SU-DHL-6 (cell line): ENCODE results near the gene ZNF541.

Source experiments
- H2AFZ ChIP-seq: fragments of 200-600 bp; sonication (generic); 2 replicates; pipeline ENCODE4 v1.6.1; 2014; ENCODE audit warnings: low read depth, mild to moderate bottlenecking, moderate library complexity, mixed read lengths, antibody characterized with exemption, low read length; ENCODE audit not compliant: severe bottlenecking
- H3F3A ChIP-seq: fragments of 200-600 bp; shearing (Covaris generic); 2 replicates; pipeline ENCODE4 v1.6.0; 2016; ENCODE audit warnings: antibody characterized with exemption, mild to moderate bottlenecking; ENCODE audit not compliant: insufficient read depth
- H3K27ac ChIP-seq: fragments of 200-600 bp; sonication (generic); 2 replicates; pipeline ENCODE4 v1.5.1; 2016; ENCODE audit warnings: low read depth, mild to moderate bottlenecking, low read length, moderate library complexity, mixed read lengths
- H3K27me3 ChIP-seq: fragments of 200-600 bp; sonication (generic), shearing (Covaris generic); 2 replicates; pipeline ENCODE4 v1.6.0; 2014; ENCODE audit warnings: mild to moderate bottlenecking, low read length
- H3K36me3 ChIP-seq: fragments of 200-600 bp; sonication (generic); 2 replicates; pipeline ENCODE4 v1.6.1; 2014; ENCODE audit warnings: mild to moderate bottlenecking, low read length, mixed read lengths
- H3K4me2 ChIP-seq: fragments of 300-600, 200-600 bp; shearing (Covaris generic), sonication (generic); 2 replicates; pipeline ENCODE4 v1.6.0; 2014; ENCODE audit warnings: low read length, low read depth, mild to moderate bottlenecking; ENCODE audit not compliant: poor library complexity, severe bottlenecking
- H3K4me3 ChIP-seq: fragments of 200-600 bp; sonication (generic); 2 replicates; pipeline ENCODE4 v1.5.1; 2014; ENCODE audit warnings: antibody characterized with exemption, low read length, mild to moderate bottlenecking, mixed read lengths; ENCODE audit not compliant: insufficient read depth, poor library complexity, severe bottlenecking
- H3K79me2 ChIP-seq: fragments of 200-600 bp; sonication (generic); 2 replicates; pipeline ENCODE4 v1.6.1; 2014; ENCODE audit warnings: mild to moderate bottlenecking, low read length, moderate library complexity; ENCODE audit not compliant: insufficient read depth
- H3K9ac ChIP-seq: fragments of 200-600 bp; sonication (generic); 2 replicates; pipeline ENCODE4 v1.7.0; 2014; ENCODE audit warnings: mild to moderate bottlenecking, low read length
- H3K9me2 ChIP-seq: fragments of 200-600 bp; sonication (generic); replicated peaks from 2 replicates; pipeline ENCODE4 v1.6.1; 2014; ENCODE audit warnings: low read length; ENCODE audit not compliant: insufficient read depth
- H3K9me3 ChIP-seq: fragments of 200-600 bp; sonication (generic); 2 replicates; pipeline ENCODE4 v1.6.1; 2014; ENCODE audit warnings: low read length, mixed read lengths; ENCODE audit not compliant: insufficient read depth
- H4K20me1 ChIP-seq: fragments of 200-600 bp; sonication (generic); 2 replicates; pipeline ENCODE4 v1.6.1; 2014; ENCODE audit warnings: low read depth, mild to moderate bottlenecking, antibody characterized with exemption, low read length, moderate library complexity, mixed read lengths
- EZH2phosphoT487 ChIP-seq: fragments of 200-600 bp; sonication (generic), shearing (Covaris generic); conservative IDR thresholded peaks from 2 replicates; pipeline ENCODE4 v1.6.1; 2018; ENCODE audit warnings: mild to moderate bottlenecking, antibody characterized with exemption, low read length, moderate library complexity, mixed read lengths
- TF ChIP-seq, protein P1 (sequence below): fragments of 200-600 bp; sonication (generic); IDR thresholded peaks from one replicate; pipeline ENCODE4 v1.5.1; 2017; ENCODE audit warnings: antibody characterized with exemption, mild to moderate bottlenecking, low read length, moderate library complexity; ENCODE audit not compliant: insufficient read depth, poor library complexity, severe bottlenecking

The ZNF541 gene

DNA sequence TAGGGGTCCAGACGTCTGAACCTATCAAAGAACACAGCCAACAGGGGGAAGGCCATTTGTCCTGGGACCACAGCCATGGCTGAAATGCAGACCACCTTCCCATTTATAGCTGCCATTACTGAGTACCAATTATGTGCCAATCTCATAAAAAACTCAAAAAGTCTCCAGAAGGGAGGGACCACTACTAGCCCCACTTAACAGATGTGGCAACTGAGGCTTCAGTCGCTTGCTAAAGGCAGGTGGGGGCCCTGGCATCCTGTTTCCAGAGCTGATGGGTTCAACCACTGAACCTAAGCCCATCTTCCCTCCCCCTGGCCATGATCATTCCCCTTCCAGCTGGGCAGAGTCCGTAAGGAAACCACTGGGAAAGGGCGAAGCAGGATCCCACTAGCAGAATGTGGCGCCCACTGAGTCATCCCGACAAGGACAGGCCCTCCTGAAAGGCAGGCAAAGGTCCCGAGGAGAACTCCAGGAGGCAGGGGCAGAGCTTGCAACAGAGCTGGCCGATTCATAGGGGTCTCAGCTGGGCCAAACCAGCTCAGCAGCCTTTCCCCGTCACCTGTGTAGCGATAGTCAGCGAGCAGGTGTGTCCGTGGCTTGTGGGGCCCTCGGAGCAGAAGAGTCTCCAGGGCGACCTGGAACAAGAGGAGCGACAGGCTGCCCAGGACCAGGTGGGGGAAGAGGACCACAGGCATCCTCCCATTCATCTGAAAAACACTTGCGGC lies 43.8 kb downstream of the ZNF541 start:
- no peak overlapping the region for H3K9ac ChIP-seq
- H2AFZ ChIP-seq = no peak overlapping the region
- no peaks in the 10 kb centered on the region for H3K9me3 ChIP-seq
- H3K36me3 ChIP-seq = no peaks in the 10 kb centered on the region
- H4K20me1 ChIP-seq = no peaks in the 10 kb centered on the region
- H3K4me2 ChIP-seq = no peak overlapping the region
- H3F3A ChIP-seq = no peaks in the 10 kb centered on the region
- H3K9me2 ChIP-seq = no peaks in the 10 kb centered on the region
- H3K79me2 ChIP-seq = no peaks in the 10 kb centered on the region
- H3K4me3 ChIP-seq = no peak overlapping the region
- no peak for TF ChIP-seq EZH2phosphoT487
- TF ChIP-seq, protein P1, sequence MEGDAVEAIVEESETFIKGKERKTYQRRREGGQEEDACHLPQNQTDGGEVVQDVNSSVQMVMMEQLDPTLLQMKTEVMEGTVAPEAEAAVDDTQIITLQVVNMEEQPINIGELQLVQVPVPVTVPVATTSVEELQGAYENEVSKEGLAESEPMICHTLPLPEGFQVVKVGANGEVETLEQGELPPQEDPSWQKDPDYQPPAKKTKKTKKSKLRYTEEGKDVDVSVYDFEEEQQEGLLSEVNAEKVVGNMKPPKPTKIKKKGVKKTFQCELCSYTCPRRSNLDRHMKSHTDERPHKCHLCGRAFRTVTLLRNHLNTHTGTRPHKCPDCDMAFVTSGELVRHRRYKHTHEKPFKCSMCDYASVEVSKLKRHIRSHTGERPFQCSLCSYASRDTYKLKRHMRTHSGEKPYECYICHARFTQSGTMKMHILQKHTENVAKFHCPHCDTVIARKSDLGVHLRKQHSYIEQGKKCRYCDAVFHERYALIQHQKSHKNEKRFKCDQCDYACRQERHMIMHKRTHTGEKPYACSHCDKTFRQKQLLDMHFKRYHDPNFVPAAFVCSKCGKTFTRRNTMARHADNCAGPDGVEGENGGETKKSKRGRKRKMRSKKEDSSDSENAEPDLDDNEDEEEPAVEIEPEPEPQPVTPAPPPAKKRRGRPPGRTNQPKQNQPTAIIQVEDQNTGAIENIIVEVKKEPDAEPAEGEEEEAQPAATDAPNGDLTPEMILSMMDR = no peak
- H3K27ac ChIP-seq = no peak overlapping the region
- no peaks in the 10 kb centered on the region for H3K27me3 ChIP-seq

- Histone ChIP-seq H3K9ac (no peak overlapping the region), H3K4me2 (no peak overlapping the region), H4K20me1 (no peaks in the 10 kb centered on the region), H2AFZ (no peak overlapping the region), H3K27me3 (no peaks in the 10 kb centered on the region), H3F3A (no peaks in the 10 kb centered on the region), H3K36me3 (no peaks in the 10 kb centered on the region), H3K9me2 (no peaks in the 10 kb centered on the region), H3K27ac (no peak overlapping the region), H3K4me3 (no peak overlapping the region), H3K79me2 (no peaks in the 10 kb centered on the region), H3K9me3 (no peaks in the 10 kb centered on the region)
- TF ChIP-seq, protein P1 = no peak
Observed at GRCh38 chr19:47526798-47527197, 46.1 kb downstream of the ZNF541 start.

GRCh38 chr19:47523473-47523872 lies 49.5 kb downstream of the ZNF541 start:
- Histone ChIP-seq H4K20me1 (no peaks in the 10 kb centered on the region), H2AFZ (no peak overlapping the region), H3K4me2 (no peak overlapping the region), H3K9me2 (no peaks in the 10 kb centered on the region), H3K36me3 (no peaks in the 10 kb centered on the region), H3K9me3 (no peaks in the 10 kb centered on the region), H3F3A (no peaks in the 10 kb centered on the region), H3K27me3 (no peaks in the 10 kb centered on the region), H3K27ac (no peak overlapping the region), H3K9ac (no peak overlapping the region), H3K4me3 (no peak overlapping the region), H3K79me2 (no peaks in the 10 kb centered on the region)
- TF ChIP-seq, protein P1 = no peak
- TF ChIP-seq EZH2phosphoT487 = no peak
